WTC11 (cell line): ENCODE data around the gene CBFB. TPM values are rescaled to one million over a fixed set of nuclear protein-coding genes. Genes with fewer than 3 reads are reported as not detected.

Experiments
- ATAC-seq: fragments of 200-7000 bp; cut with Tn5 transposase; 2 replicates; pipeline ENCODE4 v1.10.0; 2021; ENCODE audit warnings: mild to moderate bottlenecking, moderate library complexity
- CTCF ChIA-PET: fragments of 300-600 bp; sonication (Branson Sonifier 250); formaldehyde crosslinking; loops from one replicate; lab custom pipeline; 2021; ENCODE audit warnings: antibody characterized with exemption; lab: Charles Lee
- POLR2A ChIA-PET: fragments of 350-600 bp; sonication (Branson Sonifier 250); formaldehyde crosslinking; loops from one replicate; lab custom pipeline; 2021; ENCODE audit warnings: antibody characterized with exemption; lab: Charles Lee
- DNase-seq: peaks from one replicate; pipeline ENCODE4 v3.0.0; 2021; ENCODE audit warnings: low spot score
- H3K27ac Mint-ChIP-seq: 2 replicates; pipeline ENCODE4 v1.8.0; 2021; ENCODE audit warnings: mixed read lengths
- H3K27me3 Mint-ChIP-seq: 2 replicates; pipeline ENCODE4 v1.8.0; 2021; ENCODE audit warnings: low read depth, mild to moderate bottlenecking, moderate library complexity, mixed read lengths
- H3K36me3 Mint-ChIP-seq: 2 replicates; pipeline ENCODE4 v1.8.0; 2021; ENCODE audit warnings: mixed read lengths
- H3K4me1 Mint-ChIP-seq: 2 replicates; pipeline ENCODE4 v1.8.0; 2022; ENCODE audit warnings: mixed read lengths
- H3K4me3 Mint-ChIP-seq: 2 replicates; pipeline ENCODE4 v1.8.0; 2021; ENCODE audit warnings: mild to moderate bottlenecking, moderate library complexity, mixed read lengths
- H3K9me3 Mint-ChIP-seq: 2 replicates; pipeline ENCODE4 v1.8.0; 2021; ENCODE audit warnings: mixed read lengths
- CREM ChIP-seq: sonication (generic); formaldehyde crosslinking; IDR thresholded peaks from 2 replicates; pipeline ENCODE4 v1.8.1; 2022; ENCODE audit warnings: mild to moderate bottlenecking, missing genetic modification reagents, moderate library complexity
- E2F1 ChIP-seq: sonication (generic); formaldehyde crosslinking; IDR thresholded peaks from 2 replicates; pipeline ENCODE4 v1.8.0; 2022; ENCODE audit warnings: mild to moderate bottlenecking, missing genetic modification reagents
- E2F5 ChIP-seq: sonication (generic); formaldehyde crosslinking; IDR thresholded peaks from 2 replicates; pipeline ENCODE4 v1.8.1; 2022; ENCODE audit warnings: mild to moderate bottlenecking, moderate library complexity, missing genetic modification reagents
- ELF4 ChIP-seq: sonication (generic); formaldehyde crosslinking; IDR thresholded peaks from 2 replicates; pipeline ENCODE4 v1.8.1; 2022; ENCODE audit warnings: low read depth, mild to moderate bottlenecking, moderate library complexity, missing genetic modification reagents
- EMX1 ChIP-seq: fragments of 250-450 bp; sonication (Bioruptor Pico); IDR thresholded peaks from 2 replicates; pipeline ENCODE4 v1.8.0; 2021; ENCODE audit warnings: mild to moderate bottlenecking
- FOXJ3 ChIP-seq: sonication (generic); formaldehyde crosslinking; IDR thresholded peaks from 2 replicates; pipeline ENCODE4 v1.9.0; 2021; ENCODE audit warnings: missing genetic modification reagents, mild to moderate bottlenecking, borderline replicate concordance
- FOXP1 ChIP-seq: sonication (generic); formaldehyde crosslinking; IDR thresholded peaks from 2 replicates; pipeline ENCODE4 v1.8.0; 2022; ENCODE audit warnings: missing genetic modification reagents, mild to moderate bottlenecking, moderate library complexity, borderline replicate concordance
- GTF2I ChIP-seq: fragments of 250-450 bp; sonication (Bioruptor Pico); conservative IDR thresholded peaks from 2 replicates; pipeline ENCODE4 v1.4.0; 2021; ENCODE audit warnings: mild to moderate bottlenecking
- IRF1 ChIP-seq: sonication (generic); formaldehyde crosslinking; IDR thresholded peaks from 2 replicates; pipeline ENCODE4 v1.8.0; 2023; ENCODE audit warnings: missing genetic modification reagents
- MYBL2 ChIP-seq: sonication (generic); formaldehyde crosslinking; IDR thresholded peaks from 2 replicates; pipeline ENCODE4 v1.8.1; 2023; ENCODE audit warnings: mild to moderate bottlenecking, moderate library complexity, missing genetic modification reagents
- NFATC4 ChIP-seq: fragments of 250-450 bp; sonication (Bioruptor Pico); IDR thresholded peaks from 2 replicates; pipeline ENCODE4 v1.9.0; 2021; ENCODE audit warnings: mild to moderate bottlenecking
- NR2C2 ChIP-seq: sonication (generic); formaldehyde crosslinking; IDR thresholded peaks from 2 replicates; pipeline ENCODE4 v1.8.0; 2022; ENCODE audit warnings: mild to moderate bottlenecking, missing genetic modification reagents
- RELA ChIP-seq: sonication (generic); formaldehyde crosslinking; IDR thresholded peaks from 2 replicates; pipeline ENCODE4 v1.8.1; 2022; ENCODE audit warnings: missing genetic modification reagents, mild to moderate bottlenecking, borderline replicate concordance
- RORB ChIP-seq: fragments of 250-450 bp; sonication (Bioruptor Pico); IDR thresholded peaks from 2 replicates; pipeline ENCODE4 v1.9.0; 2021; ENCODE audit warnings: mild to moderate bottlenecking
- SMAD3 ChIP-seq: sonication (generic); formaldehyde crosslinking; IDR thresholded peaks from 2 replicates; pipeline ENCODE4 v1.8.0; 2022; ENCODE audit warnings: missing genetic modification reagents, mild to moderate bottlenecking, borderline replicate concordance
- SOX15 ChIP-seq: fragments of 250-450 bp; sonication (Bioruptor Pico); IDR thresholded peaks from 2 replicates; pipeline ENCODE4 v1.9.0; 2021; ENCODE audit warnings: mild to moderate bottlenecking
- TEAD4 ChIP-seq: sonication (generic); formaldehyde crosslinking; IDR thresholded peaks from 2 replicates; pipeline ENCODE4 v1.8.0; 2022; ENCODE audit warnings: mild to moderate bottlenecking, missing genetic modification reagents
- ZBTB21 ChIP-seq: sonication (generic); formaldehyde crosslinking; IDR thresholded peaks from 2 replicates; pipeline ENCODE4 v1.8.1; 2023; ENCODE audit warnings: mild to moderate bottlenecking, missing genetic modification reagents, borderline replicate concordance
- ZNF138 ChIP-seq: sonication (generic); formaldehyde crosslinking; conservative IDR thresholded peaks from 2 replicates; pipeline ENCODE4 v1.8.1; 2022; ENCODE audit warnings: mild to moderate bottlenecking, moderate library complexity, missing genetic modification reagents
- ZNF219 ChIP-seq: sonication (generic); formaldehyde crosslinking; IDR thresholded peaks from 2 replicates; pipeline ENCODE4 v1.8.0; 2023; ENCODE audit warnings: missing genetic modification reagents, mild to moderate bottlenecking, borderline replicate concordance
- ZNF671 ChIP-seq: fragments of 250-450 bp; sonication (Bioruptor Pico); IDR thresholded peaks from 2 replicates; pipeline ENCODE4 v1.8.0; 2021; ENCODE audit warnings: mild to moderate bottlenecking
- total RNA-seq: library from RNA; stranded (reverse); gene quantifications from 3 replicates; pipeline ENCODE4 v1.2.3, GENCODE V29; 2021
- TF ChIP-seq, protein P1 (sequence below): fragments of 250-450 bp; sonication (Bioruptor Pico); conservative IDR thresholded peaks from 2 replicates; pipeline ENCODE4 v1.9.0; 2021; ENCODE audit warnings: mild to moderate bottlenecking
- TF ChIP-seq, protein P2 (sequence below): fragments of 200-600 bp; IDR thresholded peaks from 2 replicates; pipeline ENCODE4 v1.8.0; 2022; ENCODE audit warnings: antibody characterized with exemption
- TF ChIP-seq, protein P3 (sequence below): sonication (generic); formaldehyde crosslinking; IDR thresholded peaks from 2 replicates; pipeline ENCODE4 v1.8.0; 2022; ENCODE audit warnings: mild to moderate bottlenecking, missing genetic modification reagents
- TF ChIP-seq, protein P4 (sequence below): sonication (generic); formaldehyde crosslinking; IDR thresholded peaks from 2 replicates; pipeline ENCODE4 v1.8.1; 2023; ENCODE audit warnings: mild to moderate bottlenecking, missing genetic modification reagents
- TF ChIP-seq, protein P5 (sequence below): sonication (generic); formaldehyde crosslinking; IDR thresholded peaks from 2 replicates; pipeline ENCODE4 v1.8.1; 2023; ENCODE audit warnings: mild to moderate bottlenecking, missing genetic modification reagents, moderate library complexity

Gene CBFB
- total RNA-seq, 1 experiment from 2014 or later: 36.9 TPM

- TF ChIP-seq, protein P1, sequence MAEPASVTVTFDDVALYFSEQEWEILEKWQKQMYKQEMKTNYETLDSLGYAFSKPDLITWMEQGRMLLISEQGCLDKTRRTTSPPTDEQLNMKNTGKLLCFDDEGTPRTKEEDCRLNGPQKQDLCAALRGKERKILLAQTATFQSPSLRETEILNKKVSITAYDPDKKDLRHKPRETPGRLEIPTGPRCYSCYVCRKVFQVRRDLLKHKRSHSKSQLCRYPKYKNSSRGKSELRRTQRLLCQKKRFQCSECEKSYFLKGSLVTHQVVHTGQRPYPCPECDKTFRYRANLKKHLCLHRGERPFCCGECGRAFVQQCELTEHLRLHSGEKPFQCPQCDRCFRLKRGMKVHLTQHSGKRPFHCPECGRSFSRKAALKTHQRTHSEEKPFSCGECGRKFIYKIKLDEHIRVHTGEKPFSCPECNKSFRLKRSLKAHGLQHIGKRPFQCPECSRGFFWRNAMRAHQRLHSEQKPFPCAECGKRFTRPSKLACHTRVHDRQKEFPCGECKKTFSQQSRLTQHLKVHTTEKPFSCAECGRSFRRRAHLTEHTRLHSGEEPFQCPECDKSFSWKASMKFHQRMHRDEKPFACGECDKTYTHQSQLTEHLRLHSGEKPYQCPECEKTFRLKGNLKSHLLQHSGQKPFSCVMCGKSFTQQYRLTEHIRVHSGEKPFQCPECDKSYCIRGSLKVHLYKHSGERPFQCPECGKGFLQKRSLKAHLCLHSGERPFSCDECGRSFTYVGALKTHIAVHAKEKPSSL (CRISPR knock-in tag): no peak
- TF ChIP-seq ZBTB21 (CRISPR knock-in tag) (no peak), GTF2I (CRISPR knock-in tag) (no peak), FOXP1 (CRISPR knock-in tag) (no peak), SMAD3 (CRISPR knock-in tag) (no peak), NR2C2 (CRISPR knock-in tag) (no peak), E2F1 (CRISPR knock-in tag) (no peak), E2F5 (no peak), RORB (no peak), ZNF671 (no peak), CREM (CRISPR knock-in tag) (no peak), ZNF219 (no peak)
- TF ChIP-seq, protein P2, sequence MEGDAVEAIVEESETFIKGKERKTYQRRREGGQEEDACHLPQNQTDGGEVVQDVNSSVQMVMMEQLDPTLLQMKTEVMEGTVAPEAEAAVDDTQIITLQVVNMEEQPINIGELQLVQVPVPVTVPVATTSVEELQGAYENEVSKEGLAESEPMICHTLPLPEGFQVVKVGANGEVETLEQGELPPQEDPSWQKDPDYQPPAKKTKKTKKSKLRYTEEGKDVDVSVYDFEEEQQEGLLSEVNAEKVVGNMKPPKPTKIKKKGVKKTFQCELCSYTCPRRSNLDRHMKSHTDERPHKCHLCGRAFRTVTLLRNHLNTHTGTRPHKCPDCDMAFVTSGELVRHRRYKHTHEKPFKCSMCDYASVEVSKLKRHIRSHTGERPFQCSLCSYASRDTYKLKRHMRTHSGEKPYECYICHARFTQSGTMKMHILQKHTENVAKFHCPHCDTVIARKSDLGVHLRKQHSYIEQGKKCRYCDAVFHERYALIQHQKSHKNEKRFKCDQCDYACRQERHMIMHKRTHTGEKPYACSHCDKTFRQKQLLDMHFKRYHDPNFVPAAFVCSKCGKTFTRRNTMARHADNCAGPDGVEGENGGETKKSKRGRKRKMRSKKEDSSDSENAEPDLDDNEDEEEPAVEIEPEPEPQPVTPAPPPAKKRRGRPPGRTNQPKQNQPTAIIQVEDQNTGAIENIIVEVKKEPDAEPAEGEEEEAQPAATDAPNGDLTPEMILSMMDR: no peak
Observed at GRCh38 chr16:66996983-66997358, 32.0 kb upstream of the CBFB start (continued).

DNA sequence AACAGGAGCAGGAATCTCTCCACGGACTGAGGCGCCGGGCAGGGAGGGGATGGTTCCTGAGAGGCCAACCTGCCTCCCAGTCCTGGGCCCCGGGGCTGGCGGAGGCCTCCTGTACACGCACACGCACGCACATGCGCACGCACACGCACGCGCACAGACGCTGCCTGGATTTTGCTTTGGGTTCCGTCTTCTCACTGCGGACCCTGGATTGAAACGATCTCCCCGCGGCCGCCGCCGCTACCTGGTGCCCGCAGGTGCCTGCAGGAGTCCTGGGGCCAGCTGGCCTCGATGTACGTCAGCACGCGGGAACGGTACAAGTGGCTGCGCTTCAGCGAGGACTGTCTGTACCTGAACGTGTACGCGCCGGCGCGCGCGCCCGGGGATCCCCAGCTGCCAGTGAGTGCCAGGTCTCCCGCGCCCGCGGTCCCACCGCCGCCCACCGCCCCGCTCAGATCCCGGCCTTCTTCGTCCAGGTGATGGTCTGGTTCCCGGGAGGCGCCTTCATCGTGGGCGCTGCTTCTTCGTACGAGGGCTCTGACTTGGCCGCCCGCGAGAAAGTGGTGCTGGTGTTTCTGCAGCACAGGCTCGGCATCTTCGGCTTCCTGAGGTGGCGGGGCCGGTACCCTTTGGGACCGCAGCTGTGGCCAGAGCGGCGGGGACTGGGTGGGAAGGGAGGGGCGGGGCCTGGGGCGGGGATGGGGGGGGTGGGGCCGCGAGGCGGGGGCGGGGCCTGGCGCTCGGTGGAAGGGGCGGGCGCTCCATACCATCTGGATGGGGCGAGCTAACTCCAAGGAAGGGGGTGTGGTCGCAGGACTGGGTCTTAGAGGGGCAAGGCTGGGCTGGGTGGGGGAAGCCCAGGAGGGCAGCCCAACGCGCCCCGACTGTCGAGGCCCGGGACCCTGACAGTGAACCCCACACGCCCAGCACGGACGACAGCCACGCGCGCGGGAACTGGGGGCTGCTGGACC, 28.3 kb upstream of the CBFB start:
- H3K27me3 Mint-ChIP-seq: peaks cover 80% of the 10 kb centered on the region
- H3K36me3 Mint-ChIP-seq: no peaks in the 10 kb centered on the region
- ATAC-seq (peak; percentile 90), DNase-seq (peak; percentile 73)
- ChIA-PET CTCF (interaction anchor here (0.6 to 1.9 kb wide), 18 partner anchors 9 to 399 kb away, joined by 3 to 25 read pairs (median 6); partner anchors contain the start of genes CES3 and NOL3), POLR2A (no interaction called here)
- no peak overlapping the region for H3K27ac Mint-ChIP-seq
- H3K9me3 Mint-ChIP-seq: no peaks in the 10 kb centered on the region
- H3K4me3 Mint-ChIP-seq: peak overlapping the region; percentile 66
- peaks cover 4% of the 10 kb centered on the region for H3K4me1 Mint-ChIP-seq
- no peak for TF ChIP-seq NFATC4
- TF ChIP-seq SOX15 (CRISPR knock-in tag): no peak
- peak; percentile 68; the same call in 1 of the 2 replicates for TF ChIP-seq IRF1
- TF ChIP-seq RELA (CRISPR knock-in tag): peak; percentile 87; the same call in 1 of the 2 replicates
- TF ChIP-seq ZNF138 (CRISPR knock-in tag): peak; percentile 18; the same call in 1 of the 2 replicates
- TF ChIP-seq MYBL2 (CRISPR knock-in tag): 0 out of 2 replicates have a peak, but pooled peaks have one; percentile 24
- TF ChIP-seq TEAD4 (CRISPR knock-in tag): 0 out of 2 replicates have a peak, but pooled peaks have one; percentile 27
- TF ChIP-seq ZBTB21 (CRISPR knock-in tag): 0 out of 2 replicates have a peak, but pooled peaks have one; percentile 31
- TF ChIP-seq, protein P3, sequence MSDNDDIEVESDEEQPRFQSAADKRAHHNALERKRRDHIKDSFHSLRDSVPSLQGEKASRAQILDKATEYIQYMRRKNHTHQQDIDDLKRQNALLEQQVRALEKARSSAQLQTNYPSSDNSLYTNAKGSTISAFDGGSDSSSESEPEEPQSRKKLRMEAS: peak; percentile 93
- no peak for TF ChIP-seq EMX1 (CRISPR knock-in tag)
- TF ChIP-seq, protein P4, sequence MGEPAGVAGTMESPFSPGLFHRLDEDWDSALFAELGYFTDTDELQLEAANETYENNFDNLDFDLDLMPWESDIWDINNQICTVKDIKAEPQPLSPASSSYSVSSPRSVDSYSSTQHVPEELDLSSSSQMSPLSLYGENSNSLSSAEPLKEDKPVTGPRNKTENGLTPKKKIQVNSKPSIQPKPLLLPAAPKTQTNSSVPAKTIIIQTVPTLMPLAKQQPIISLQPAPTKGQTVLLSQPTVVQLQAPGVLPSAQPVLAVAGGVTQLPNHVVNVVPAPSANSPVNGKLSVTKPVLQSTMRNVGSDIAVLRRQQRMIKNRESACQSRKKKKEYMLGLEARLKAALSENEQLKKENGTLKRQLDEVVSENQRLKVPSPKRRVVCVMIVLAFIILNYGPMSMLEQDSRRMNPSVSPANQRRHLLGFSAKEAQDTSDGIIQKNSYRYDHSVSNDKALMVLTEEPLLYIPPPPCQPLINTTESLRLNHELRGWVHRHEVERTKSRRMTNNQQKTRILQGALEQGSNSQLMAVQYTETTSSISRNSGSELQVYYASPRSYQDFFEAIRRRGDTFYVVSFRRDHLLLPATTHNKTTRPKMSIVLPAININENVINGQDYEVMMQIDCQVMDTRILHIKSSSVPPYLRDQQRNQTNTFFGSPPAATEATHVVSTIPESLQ: no peak
- TF ChIP-seq, protein P5, sequence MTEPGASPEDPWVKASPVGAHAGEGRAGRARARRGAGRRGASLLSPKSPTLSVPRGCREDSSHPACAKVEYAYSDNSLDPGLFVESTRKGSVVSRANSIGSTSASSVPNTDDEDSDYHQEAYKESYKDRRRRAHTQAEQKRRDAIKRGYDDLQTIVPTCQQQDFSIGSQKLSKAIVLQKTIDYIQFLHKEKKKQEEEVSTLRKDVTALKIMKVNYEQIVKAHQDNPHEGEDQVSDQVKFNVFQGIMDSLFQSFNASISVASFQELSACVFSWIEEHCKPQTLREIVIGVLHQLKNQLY (CRISPR knock-in tag): 0 out of 2 replicates have a peak, but pooled peaks have one; percentile 59
- TF ChIP-seq CREM (CRISPR knock-in tag): 0 out of 2 replicates have a peak, but pooled peaks have one; percentile 51
- no peak for TF ChIP-seq ELF4 (CRISPR knock-in tag)
- no peak for TF ChIP-seq FOXJ3 (CRISPR knock-in tag)
- no peak for TF ChIP-seq ZNF219
